ENCODE measurements around the gene DCC. TPM values are rescaled to one million over a fixed set of nuclear protein-coding genes. Genes with fewer than 3 reads are reported as not detected.

Gene DCC
- total RNA-seq, 4 donors from 2014 or later: 0.13 TPM; not detected in 3

DNA sequence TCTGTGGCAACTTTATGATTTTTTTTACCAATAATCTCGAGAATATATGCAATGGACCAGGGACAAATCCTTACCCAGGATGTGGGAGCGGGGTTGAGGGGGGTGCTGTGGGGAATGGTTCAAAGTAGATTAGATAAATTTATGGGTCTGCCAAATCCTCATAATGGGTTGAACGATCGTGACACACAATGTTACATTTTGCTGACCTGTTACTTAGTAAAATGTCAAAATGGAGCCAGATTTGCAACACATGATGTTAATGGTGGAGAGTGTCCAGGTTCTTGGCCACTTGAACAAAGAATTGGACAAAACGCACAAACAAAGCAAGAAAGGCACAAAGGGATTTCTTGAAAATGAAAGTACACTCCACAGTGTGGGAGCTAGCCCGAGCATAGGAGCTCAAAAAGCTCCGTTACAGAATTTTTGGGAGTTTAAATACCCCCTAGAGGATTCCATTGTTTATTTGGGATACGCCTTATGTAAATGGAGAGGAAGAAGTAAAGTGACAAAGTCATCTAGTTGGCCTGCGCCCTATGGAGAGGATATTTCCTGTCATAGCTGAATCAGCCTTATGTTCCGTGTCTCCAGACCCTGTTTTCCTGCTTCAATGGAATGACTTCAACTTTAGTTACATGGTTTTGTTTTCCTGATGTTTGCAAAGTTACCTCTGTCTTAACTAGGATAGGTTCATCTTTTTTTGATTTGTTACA lies 776.0 kb downstream of the DCC start:
- intact Hi-C loops (cut with DNase I; ENCODE audit: low total_unique reads): no loop called here
- TF ChIP-seq, protein P1, sequence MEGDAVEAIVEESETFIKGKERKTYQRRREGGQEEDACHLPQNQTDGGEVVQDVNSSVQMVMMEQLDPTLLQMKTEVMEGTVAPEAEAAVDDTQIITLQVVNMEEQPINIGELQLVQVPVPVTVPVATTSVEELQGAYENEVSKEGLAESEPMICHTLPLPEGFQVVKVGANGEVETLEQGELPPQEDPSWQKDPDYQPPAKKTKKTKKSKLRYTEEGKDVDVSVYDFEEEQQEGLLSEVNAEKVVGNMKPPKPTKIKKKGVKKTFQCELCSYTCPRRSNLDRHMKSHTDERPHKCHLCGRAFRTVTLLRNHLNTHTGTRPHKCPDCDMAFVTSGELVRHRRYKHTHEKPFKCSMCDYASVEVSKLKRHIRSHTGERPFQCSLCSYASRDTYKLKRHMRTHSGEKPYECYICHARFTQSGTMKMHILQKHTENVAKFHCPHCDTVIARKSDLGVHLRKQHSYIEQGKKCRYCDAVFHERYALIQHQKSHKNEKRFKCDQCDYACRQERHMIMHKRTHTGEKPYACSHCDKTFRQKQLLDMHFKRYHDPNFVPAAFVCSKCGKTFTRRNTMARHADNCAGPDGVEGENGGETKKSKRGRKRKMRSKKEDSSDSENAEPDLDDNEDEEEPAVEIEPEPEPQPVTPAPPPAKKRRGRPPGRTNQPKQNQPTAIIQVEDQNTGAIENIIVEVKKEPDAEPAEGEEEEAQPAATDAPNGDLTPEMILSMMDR (IDR thresholded peaks at IDR 0.05): no peak
- TF ChIP-seq POLR2A (IDR thresholded peaks at IDR 0.05): no peak
- H3K4me3 ChIP-seq (ENCODE audit: low read depth, poor library complexity, severe bottlenecking): no peak overlapping the region
- 71 to 72% methylated on average over 10 of the region's 10 CpGs for WGBS, 2 donors
- no peak for DNase-seq (ENCODE audit: low spot score in 2 of 2)

DNA sequence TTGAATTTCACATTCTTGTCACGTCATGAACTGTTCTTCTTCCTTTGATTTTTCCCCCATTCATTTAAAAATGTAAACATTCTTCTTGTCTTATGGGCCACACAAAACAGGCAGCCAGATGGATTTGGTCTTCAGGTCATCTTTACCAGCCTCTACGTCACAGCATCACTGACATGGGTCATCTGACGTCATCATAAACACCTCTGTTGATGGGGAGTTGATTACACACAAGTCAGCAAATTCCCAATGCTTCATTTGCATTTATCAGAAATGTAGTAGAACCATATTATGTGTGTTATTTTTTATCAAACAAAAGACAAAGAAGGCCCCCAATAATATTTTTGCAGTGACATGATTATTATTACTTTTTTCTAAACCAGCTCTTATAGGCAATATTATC lies 777.9 kb downstream of the DCC start:
- DNase-seq (ENCODE audit: low spot score in 2 of 2): no peak
- 61% methylated on average over 3 of the region's 3 CpGs for WGBS, 2 donors
- intact Hi-C loops (cut with DNase I; ENCODE audit: low total_unique reads): no loop called here
- H3K4me3 ChIP-seq (ENCODE audit: low read depth, poor library complexity, severe bottlenecking): no peak overlapping the region
- no peak for TF ChIP-seq POLR2A (IDR thresholded peaks at IDR 0.05)

DNA sequence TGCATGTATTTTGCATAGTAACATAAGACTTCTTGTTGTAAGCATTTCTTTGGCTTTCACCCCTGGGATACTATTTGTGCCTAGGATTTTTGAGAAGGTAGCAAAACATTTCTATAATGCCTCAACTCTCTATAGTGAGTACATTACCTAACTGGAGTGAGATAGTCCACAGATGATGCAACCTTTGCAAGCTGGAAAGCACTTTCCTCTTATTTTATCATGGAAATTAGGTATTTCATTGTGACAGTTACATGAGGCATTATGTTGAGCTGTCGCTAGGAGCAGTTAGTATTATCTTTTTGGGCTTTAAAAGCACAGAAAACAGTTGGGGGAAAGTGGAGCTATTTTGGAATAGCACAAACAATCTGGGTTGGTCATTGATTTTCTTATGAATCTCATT lies 786.2 kb downstream of the DCC start:
- intact Hi-C loops (cut with DNase I; ENCODE audit: low total_unique reads): no loop called here
- WGBS, 2 donors: 63 to 72% methylated on average over 1 of the region's 1 CpG
- no peak overlapping the region for H3K4me3 ChIP-seq (ENCODE audit: low read depth, poor library complexity, severe bottlenecking)
- no peak for DNase-seq (ENCODE audit: low spot score in 2 of 2)
- TF ChIP-seq POLR2A (IDR thresholded peaks at IDR 0.05): no peak
- TF ChIP-seq, protein P1 (IDR thresholded peaks at IDR 0.05): no peak

DNA sequence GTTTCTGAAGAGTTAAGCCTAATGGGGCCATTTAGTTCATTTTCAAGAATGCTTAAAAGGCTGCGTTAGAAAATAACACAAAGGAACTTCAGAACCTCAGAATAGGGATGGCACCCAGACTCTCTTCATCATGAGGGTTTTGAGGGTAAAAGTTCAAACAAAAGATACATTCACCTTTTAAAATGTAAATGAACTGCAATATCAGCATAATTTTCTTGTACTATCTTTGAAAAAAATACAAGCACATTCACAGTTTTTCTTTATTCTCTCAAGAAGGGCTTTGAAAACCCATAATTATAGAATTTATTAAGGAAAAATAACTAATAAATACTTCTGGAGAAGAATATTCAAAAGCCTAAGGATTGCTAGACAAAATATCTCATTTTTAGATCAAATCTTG lies 791.0 kb downstream of the DCC start:
- no peak for DNase-seq (ENCODE audit: low spot score in 2 of 2)
- WGBS, 2 donors: 83 to 93% methylated on average over 1 of the region's 1 CpG
- no peak overlapping the region for H3K4me3 ChIP-seq (ENCODE audit: low read depth, poor library complexity, severe bottlenecking)
- intact Hi-C loops (cut with DNase I; ENCODE audit: low total_unique reads): no loop called here
- TF ChIP-seq POLR2A (IDR thresholded peaks at IDR 0.05): no peak
- TF ChIP-seq, protein P1 (IDR thresholded peaks at IDR 0.05): no peak

DNA sequence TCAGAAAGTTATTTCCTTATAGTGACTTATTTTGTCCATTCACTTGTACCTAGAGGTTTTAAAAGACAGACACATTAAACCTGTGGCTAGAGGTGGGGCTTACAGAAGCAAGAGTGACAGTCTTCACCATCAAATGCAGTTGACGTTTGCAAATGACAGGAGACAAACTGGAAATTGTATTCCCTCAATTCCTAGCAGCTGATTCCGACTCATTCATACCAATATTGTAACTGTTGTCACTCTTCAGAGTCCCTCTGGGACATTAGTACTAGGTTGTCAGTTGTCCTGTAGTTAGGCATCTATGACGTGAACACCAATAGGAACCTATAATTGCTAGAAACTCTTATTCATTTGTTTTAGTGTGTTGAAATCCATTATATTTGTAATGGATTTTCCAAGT lies 794.7 kb downstream of the DCC start:
- WGBS, 2 donors: 75 to 76% methylated on average over 3 of the region's 3 CpGs
- no peak for TF ChIP-seq POLR2A (IDR thresholded peaks at IDR 0.05)
- TF ChIP-seq, protein P1 (IDR thresholded peaks at IDR 0.05): no peak
- no peak for DNase-seq (ENCODE audit: low spot score in 2 of 2)
- intact Hi-C loops (cut with DNase I; ENCODE audit: low total_unique reads): no loop called here
- no peak overlapping the region for H3K4me3 ChIP-seq (ENCODE audit: low read depth, poor library complexity, severe bottlenecking)

DNA sequence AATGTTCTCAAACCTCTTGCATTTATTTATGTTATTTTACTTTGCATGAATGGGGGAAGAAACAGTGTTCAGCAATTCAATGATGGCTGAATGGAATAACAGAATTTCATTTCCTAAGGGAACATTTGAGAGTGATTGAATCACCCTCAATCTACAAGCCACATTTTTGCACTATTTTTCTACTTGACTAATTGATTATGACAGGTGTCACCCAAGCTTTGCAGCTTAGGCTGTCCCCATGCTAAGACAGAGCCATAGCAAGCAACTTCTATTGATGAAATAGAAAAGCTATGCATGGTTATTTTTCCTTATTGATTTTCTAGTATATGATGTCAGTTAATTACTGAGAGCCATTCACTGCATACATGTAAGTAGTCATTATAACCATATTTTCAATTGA lies 795.7 kb downstream of the DCC start:
- intact Hi-C loops (cut with DNase I; ENCODE audit: low total_unique reads): no loop called here
- DNase-seq (ENCODE audit: low spot score in 2 of 2): no peak
- no peak for TF ChIP-seq POLR2A (IDR thresholded peaks at IDR 0.05)
- TF ChIP-seq, protein P1 (IDR thresholded peaks at IDR 0.05): no peak
- no peak overlapping the region for H3K4me3 ChIP-seq (ENCODE audit: low read depth, poor library complexity, severe bottlenecking)
